Left ventricle myocardium superior (tissue), 1 donor: ENCODE measurements around the gene CELF4. TPM values are rescaled to one million over a fixed set of nuclear protein-coding genes. Genes with fewer than 3 reads are reported as not detected.

Experiments used
- ATAC-seq: fragments of 200-7000 bp; cut with Tn5 transposase; one replicate; pipeline ENCODE4 v1.9.1; 2020; ENCODE audit warnings: mild to moderate bottlenecking, moderate library complexity
- DNase-seq: peaks from one replicate; pipeline ENCODE4 v3.0.0-alpha.2; 2020
- intact Hi-C: fragments of 100-400 bp; cut with micrococcal nuclease; formaldehyde crosslinking; loops from one replicate; pipeline ENCODE4 v1.11.0; 2022
- total RNA-seq: library from RNA; stranded (reverse); fragmentation: NEBNext Ultra II Directional; extraction: Animal tissue kit (Norgen Biotek cat#: 25700); gene quantifications from one replicate; pipeline ENCODE4 v1.2.1, GENCODE V29; 2021
- donor health status: DM: no; HTN: yes; CAD: no; lungs with severe emphysema.

Gene CELF4
- total RNA-seq, 1 donor from 2014 or later = 0.52 TPM

DNA sequence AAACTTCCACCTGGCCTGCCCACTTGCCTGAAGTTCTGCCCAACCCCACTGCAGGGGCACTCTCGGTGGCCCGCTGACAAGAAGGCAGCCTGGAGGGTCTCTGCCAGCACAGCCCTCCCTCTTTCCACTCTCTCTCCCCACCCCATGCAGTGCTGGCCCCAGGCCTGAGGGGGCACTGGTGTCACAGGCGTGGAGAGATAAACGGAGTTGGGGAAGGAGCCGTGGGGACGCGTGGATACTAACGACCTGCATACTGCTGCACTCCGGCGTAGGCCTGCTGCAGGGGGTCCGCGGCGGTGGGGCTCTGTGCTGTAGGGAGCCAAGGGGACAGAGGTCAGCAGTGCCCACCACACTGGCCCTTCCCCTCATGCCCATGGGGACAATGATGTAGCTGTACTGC, 299.3 kb downstream of the CELF4 start:
- ATAC-seq (no peak), DNase-seq (no peak)
- intact Hi-C loops = no loop called here

DNA sequence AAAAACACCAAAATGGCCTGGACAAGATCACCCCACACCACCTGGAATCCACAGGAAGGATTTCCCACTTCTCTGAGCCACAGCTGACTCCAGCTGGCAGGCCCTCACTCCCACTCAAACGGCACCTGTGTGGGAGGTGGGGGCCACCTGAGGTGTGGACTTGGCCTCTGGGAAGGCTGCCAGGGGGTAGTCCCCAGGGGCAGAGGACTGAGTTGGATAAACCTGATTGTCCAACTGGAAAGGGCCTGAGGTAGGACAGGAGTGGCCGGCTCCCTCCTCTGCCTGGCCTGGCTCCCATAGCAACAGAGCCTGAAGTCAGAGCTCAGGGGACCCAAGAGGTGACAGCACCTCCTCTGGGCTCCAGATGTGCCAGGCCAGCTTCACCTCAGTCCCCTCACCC, 300.2 kb downstream of the CELF4 start:
- DNase-seq (no peak), ATAC-seq (no peak)
- intact Hi-C loops = no loop called here

DNA sequence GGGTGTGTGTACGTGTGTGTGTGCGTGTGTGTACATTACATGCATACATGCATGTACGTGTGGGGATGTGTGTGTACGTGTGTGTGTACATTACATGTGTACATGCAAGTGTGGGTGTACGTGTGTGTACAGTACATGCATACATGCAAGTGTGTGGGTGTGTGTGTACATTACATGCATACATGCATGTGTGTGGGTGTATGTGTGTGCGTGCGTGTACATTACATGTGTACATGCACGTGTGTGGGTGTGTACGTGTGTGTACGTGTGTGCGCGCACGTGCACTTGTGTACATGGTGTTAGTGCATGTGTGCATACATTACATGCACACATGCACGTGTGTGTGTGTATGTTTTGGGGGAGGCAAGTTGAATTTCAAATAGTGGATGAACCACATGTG, 300.6 kb downstream of the CELF4 start:
- ATAC-seq = no peak
- intact Hi-C loops = no loop called here
- DNase-seq = no peak

DNA sequence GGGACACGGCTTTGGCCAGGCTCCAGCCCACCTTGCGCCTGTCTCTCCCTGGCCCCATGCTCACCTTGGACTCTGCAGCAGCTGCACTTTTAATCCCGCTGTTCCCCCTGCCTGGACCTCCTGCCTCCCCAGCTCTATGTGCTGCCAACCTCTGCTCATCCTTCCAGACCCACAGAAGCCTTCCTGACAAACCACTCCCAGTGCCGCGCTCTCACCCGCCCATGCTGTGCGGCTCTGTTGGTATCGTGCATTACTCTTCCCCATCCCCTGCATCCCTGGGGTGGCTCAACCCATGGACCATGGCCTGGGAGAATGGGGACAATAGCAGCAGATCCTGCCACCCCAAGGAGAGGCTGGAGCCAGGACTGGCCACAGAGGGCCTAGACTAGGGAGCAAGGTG, 303.6 kb downstream of the CELF4 start:
- DNase-seq = no peak
- intact Hi-C loops = no loop called here
- no peak for ATAC-seq

DNA sequence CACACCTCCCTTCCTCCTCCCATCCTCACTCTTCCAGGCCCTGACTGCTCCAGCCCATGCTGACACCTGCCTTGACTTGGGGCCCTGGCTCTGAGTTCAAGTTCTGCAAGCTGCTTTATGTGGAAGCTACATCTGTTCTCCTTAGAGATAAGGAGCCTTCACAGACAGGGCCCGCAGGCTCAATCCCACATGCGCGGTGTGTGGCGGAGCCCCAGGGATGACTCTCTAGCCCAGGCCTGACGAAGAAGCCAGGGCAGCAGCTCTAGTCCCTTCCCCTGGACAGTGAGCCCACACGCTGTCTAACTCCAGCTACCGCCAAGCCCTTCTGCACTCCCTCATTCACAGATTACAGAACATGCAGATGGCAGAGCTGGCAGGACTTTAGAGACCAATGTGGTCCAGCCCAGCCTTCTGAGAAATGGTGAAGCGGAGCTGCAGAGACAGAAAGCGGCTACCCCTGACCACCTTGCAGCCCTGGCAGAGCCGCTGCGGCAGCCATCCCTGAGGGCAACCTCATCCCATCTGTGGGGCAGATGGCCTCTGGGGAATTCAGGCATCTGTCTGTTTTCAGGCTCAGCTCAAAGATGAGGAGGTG, 304.3 kb downstream of the CELF4 start:
- intact Hi-C loops = no loop called here
- no peak for DNase-seq
- no peak for ATAC-seq

DNA sequence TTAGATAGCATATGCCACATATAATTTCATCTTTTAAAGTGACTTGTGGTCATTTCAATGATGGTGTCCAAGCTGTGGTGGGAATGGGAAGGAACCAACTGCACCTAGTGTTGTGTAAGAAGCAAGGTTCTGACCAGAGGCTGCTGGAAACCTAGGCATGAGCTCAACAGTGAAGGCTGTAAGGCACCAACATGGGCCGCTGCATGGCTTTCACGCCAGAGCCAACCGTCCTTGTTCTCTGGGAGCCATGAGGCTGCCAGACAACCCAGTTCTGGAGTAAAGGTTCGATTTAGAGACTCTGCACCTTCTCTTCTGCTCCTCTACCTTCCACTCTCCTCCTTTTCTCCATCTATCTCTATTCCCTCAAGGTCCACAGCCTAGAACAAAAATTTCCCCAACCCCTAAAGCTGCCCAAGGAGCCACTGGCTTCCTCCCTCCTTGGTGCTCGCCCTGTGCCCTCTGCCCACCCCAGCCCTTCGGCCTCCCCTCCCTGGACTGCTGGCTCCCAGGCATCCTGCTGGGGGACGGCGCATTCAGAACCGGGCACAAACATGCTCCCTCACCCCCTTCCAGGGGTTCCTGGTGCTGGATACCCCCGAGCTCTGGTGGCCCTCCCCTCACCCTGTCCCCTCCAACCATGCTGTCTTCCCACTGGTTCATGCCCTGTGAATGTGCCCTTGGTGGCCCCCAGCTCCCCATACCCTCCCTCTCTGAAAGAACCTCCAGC, 305.1 kb downstream of the CELF4 start:
- DNase-seq (no peak), ATAC-seq (no peak)
- intact Hi-C loops = no loop called here

DNA sequence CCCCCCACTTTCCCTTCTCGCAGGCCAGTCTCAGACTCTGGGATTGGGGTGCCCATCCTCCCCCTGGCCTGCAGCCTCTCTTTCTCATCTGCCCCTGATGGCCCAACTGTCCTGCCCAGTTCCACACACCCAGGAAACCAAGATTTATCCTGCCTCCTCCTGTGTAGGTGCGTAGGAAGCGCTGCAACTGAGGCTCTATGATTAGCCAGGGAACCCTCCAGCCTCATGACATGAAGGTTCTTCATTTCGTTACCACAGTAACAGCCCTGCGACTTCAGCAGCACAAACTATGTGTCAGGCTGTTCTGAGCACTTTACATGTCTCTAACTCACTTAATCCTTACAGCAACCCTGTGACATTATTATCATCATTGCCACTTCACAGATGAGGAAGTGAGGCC, 305.9 kb downstream of the CELF4 start:
- no peak for DNase-seq
- intact Hi-C loops = no loop called here
- no peak for ATAC-seq

DNA sequence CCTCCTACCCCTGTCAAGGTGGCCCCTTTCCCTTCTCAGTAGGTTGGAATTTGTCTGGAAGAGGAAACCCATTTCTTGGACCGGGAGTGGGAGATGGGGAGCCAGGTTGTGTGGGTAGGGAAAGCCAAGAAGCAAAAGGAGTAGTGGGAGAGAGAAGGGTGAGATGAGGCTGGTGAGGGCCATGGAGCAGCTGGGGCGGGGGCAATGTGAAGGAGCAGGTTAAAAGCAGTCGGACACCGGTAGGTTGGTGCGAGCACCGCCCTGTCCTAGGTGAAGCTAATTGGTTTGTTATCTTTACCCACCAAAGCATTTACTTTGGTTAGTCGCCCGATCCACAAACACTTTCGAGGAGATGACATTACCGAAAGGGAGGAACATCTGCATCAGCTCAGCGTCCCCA, 306.8 kb downstream of the CELF4 start:
- DNase-seq (no peak), ATAC-seq (no peak)
- intact Hi-C loops = no loop called here

DNA sequence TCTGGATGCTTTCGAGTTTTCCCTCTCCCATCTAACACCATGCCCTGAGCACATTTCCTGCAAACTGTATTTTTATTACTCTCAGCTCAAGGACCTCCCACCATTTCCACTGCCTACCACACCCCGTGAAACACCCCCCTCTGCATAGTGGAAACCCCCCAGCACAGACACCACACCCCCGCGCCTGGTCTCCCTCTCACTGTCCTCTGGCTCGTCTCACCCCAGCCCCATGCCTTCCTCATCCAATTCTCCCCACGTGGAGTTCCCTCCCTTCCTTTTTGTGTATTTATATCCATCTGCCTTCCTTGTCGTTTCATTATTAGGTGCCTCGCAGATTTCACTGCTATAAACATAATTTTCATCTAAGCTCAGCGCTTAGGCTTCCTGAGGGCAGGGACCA, 307.5 kb downstream of the CELF4 start:
- no peak for DNase-seq
- ATAC-seq = no peak
- intact Hi-C loops = no loop called here

DNA sequence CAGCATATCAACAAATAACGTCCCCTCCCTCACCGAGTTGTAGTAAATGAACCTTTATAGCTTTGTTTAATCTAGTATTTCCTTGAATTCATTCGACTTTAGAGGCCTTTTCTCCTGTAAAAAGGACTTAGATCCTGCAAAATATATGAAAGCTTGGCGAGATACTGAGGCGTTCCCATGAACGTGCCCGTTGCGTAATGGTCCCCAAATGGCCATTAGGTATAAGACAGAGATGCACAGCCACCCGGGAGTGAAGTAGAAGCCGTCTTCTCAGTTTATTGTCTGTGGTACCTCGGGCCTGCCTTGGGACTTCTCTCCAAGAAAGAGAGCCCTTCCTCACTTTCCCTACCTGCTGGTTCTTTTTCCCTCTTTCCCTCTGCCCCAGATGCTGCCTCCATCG, 310.6 kb downstream of the CELF4 start:
- intact Hi-C loops = no loop called here
- ATAC-seq (no peak), DNase-seq (no peak)

DNA sequence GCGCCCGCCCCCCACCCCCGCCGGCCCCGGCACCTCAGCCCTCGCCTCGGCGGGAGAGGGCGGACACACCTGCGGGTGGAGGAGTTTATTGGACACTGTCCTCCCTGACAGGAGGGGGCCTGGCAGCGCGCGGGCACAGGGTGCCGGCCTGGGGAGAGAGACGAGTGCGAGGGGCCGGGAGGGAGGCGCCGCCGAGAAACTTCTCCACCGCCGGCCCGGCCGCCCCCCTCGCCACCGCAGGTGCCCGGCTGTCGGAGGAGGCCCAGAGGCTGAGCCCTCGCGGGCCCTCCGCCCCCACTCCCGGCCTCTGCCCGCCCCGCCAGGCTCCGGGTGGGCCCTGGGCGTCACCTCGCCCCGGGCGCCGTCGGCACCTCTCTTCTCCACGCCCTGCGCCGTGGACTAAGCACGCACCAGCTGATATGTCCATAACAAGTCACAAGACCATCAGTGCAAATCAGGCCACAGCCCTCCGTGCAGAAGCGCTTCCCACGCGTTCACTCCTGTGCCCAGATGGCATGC, 311.3 kb downstream of the CELF4 start:
- ATAC-seq = peak; percentile 61
- DNase-seq = no peak
- intact Hi-C loops = no loop called here

DNA sequence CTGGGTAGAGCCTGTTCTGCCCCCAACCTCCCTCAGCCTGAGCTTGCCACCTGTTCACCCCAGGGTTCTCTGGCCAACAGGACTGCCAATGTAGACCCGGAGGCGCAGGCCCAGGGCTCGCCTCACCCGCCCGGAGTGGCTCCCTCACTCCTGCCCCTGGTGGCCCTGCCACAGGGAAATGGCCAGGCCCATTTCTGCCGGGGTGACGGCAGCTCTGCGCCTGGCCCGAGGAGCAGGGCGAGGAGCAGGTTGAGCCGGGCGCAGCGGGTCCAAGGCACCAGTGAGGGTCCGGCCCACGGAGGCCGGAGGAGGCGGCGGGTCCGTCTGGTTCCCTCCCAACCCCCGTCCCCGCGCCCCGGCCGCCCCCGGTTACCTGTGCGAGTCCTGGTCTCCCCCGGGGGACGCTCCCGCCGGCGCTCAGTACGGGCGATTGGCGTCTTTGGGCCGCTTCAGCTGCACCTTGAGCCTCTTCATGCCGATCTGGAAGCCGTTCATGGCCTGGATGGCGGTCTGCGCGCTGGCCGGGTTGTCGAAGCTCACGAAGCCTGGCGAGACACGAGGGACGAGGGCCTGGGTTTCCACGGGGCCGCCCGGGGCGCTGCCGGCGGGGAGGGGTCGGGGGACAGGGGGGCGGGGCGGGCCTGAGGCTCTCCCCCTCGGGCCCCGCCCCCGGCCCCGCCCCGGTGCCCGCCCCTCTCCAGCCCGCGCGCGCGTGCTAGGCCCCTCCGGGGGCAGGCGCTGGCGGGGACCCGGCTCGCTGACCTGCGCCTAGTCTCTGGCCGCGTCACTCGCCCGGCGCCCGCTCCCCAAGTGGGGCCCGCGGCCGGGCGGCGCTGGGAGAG, 312.0 kb downstream of the CELF4 start:
- peak; percentile 84 for ATAC-seq
- intact Hi-C loops = no loop called here
- peak; percentile 39 for DNase-seq

DNA sequence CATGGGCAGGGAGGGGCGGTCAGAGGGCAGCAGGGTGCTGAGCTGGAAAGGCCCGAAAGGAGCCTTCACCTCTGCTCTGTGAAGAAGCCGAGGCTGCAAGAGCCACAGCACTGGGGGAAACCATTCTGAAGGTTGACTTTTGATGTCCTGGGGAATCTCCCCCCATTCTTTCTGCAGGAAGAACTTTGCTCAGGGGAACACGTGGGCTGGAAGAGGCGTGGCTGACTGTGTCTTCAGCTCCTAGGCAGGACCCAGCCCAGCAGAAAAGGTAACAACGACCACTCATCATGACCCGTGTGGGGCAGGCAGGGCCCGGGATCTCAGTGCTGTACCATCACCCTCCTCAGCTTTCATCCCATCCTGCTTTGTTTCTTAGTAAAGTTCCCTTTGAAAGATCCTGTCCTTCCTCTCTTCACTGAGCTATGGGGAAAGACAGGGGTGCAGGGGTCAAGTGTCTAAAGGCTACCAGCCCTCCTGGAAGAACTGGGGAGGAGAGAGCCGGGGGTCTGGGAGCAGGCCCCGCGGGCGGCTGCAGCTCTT, 312.7 kb downstream of the CELF4 start:
- ATAC-seq = no peak
- no peak for DNase-seq
- intact Hi-C loops = no loop called here

DNA sequence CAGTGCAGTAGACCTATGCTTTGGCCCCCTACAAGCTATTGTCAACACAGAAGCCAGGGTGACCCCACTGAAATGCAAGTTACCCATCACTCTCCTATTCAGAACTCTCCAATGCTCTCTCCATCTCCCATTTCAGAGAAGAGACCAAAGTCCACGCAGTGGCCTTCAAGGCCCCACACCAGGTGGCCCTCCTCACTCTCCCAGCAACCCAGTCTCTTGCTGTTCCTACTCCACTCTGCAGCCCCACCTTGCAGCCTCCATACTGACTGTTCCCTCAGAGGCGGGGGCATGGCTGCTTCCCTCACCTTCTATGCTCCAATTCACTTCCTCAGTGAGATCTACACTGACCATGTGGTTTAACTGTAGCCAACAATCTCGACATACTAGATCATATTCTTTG, 313.3 kb downstream of the CELF4 start:
- no peak for ATAC-seq
- intact Hi-C loops = no loop called here
- no peak for DNase-seq

DNA sequence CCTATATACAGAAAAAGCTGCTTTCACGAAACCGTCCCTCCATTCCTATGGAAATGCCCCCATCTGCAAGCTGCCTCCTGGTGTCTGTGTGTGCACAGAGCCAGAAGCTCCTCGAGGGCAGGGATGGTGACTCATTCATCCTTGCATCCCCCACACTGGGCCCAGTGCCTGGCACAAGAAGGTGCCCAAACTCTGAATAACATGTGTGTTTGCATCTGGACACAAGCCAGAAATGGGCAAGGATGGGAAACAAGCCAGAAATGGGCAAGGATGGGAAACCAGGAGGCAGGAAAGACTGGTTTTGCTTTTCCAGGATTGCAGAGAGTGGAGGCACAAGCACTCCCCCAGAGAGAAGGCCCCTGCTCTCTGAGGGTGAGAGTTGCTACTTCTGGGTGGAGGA, 313.9 kb downstream of the CELF4 start:
- DNase-seq (no peak), ATAC-seq (no peak)
- intact Hi-C loops = no loop called here

DNA sequence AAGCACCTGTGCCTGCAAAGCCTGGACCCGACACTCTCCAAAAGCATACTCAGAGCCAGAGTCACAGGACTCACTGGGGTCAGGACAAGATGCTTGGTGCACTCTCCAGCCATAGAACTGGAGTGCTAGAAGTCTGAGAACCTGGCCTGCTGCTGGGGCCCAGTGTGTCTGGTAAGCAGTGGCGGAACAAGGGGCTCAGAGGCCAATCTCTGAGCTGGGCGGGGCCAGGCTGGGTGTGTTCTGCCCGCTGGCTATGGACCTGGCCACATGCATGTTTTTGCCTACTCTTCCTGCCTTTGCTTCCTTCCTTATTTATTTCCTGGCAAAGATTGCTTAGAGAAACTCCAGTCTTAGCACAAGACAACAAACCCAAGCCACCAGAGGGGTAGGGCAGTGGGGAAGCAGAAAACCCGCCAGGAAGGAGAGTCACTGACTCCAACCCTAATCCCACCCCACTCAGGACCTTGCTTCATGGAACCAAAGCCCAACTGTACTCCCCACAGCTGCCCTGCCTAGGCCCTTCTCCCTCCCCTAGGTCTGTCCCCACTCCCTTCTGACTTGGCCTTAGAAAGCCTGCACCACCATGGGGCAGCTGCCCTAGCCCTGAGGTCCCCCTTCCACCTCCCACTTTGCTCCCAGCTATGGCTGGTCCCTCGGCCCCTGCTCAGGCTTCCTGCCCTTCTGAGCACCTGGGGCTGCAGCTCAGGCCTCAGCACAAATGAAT, 315.5 kb downstream of the CELF4 start:
- intact Hi-C loops = no loop called here
- ATAC-seq (no peak), DNase-seq (no peak)

DNA sequence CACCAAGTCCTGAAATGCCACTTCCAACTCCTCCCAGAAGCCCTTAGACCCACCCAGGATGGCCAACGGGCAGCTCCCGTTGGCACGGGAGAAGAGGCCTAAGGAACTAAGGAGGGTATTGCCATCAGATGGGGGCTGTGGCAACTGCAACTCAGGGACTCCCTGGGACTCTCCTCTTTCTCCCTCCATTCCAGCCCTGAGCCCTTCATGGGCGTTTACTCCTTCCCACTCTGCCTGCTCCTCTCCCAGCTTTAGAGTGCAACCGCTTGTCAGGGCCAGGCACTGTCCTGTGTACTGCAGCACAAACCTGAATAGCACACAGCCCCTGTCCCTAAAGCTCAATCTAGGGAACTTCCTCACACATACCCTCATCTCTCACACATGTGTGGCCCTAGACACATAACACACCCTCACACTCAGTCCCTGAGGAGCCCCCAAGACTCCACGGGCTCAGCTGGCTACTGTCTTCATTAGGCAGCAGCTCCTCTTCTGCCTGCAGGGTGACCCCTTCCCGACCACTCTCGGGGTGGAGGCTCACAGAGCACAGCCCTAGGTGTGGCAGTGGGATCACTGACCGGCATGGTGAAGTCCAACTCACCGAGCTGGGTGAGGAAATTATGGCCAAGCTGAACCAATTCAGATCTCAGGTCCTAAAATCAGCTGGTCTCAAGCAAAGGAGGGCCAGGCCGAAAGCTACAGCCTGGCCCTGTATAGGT, 316.3 kb downstream of the CELF4 start:
- intact Hi-C loops = no loop called here
- no peak for DNase-seq
- no peak for ATAC-seq

DNA sequence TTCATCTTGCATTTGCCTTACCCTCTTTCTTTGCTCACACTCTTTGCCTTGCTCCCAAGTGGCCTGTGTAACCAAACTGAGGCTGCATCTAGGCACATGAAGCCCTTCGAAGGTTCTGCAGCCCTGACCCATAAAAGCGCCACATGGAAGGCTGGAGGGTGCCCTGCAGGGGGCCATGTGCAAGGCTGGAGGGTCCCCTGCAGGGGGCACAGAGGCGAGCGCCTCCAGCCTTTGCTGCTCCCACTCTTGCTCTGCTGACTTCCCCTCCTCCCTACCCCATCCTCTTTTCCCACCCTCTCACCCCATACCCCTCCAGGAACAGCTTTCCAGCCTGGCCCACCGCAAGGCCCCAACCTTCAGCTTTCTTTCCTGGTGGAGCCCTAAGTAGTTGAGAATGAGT, 317.3 kb downstream of the CELF4 start:
- intact Hi-C loops = no loop called here
- DNase-seq (no peak), ATAC-seq (no peak)
